ENCODE results near the gene MTX1.

Gene MTX1

DNA sequence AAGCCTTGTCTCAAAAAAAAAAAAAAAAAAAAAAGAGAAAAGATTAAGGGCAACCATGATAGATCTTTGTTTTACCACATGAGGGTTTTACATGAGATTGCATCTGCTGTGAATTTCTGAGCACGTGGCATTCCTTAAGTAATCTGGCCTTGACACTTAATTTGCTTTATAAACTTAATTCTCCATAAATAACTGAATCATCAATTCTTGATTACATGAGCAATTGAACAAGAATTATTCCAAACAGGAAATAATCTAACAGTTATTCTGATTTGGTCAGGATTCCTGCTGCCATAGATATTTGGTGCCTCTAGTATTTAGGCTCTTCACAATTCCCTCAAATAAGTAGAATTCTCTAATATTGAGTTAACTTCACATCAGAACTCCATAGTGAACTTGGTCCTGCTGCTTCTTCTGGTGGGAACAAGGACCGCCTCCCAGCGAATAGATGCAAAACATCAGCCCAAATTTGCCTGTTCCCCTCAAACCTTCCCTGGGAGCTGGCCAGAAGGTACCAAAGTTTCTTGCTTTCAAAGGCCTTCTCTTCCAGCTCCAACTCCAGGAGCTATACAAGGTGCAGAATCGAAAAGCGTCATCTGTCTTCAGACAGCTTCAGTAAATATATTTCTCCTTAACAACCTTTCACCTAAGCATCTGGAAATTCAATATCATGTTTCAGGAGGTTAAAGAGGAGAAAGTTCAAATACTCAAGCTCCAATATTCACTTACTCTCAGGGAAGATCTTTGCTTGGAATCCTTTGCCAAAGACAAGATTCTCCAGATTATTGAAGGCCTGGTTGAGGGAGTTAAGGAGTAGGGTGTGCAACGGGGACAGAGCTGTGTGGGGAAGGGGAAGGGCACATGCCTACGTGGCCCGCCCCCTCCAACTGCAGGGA lies 36.4 kb upstream of the MTX1 start:
- H3K4me3 ChIP-seq (ENCODE audit: low read depth, low read length) = peak overlapping the region; percentile 97
- DNase-seq (ENCODE audit: low read depth) = no peak
- TF ChIP-seq, protein P1, sequence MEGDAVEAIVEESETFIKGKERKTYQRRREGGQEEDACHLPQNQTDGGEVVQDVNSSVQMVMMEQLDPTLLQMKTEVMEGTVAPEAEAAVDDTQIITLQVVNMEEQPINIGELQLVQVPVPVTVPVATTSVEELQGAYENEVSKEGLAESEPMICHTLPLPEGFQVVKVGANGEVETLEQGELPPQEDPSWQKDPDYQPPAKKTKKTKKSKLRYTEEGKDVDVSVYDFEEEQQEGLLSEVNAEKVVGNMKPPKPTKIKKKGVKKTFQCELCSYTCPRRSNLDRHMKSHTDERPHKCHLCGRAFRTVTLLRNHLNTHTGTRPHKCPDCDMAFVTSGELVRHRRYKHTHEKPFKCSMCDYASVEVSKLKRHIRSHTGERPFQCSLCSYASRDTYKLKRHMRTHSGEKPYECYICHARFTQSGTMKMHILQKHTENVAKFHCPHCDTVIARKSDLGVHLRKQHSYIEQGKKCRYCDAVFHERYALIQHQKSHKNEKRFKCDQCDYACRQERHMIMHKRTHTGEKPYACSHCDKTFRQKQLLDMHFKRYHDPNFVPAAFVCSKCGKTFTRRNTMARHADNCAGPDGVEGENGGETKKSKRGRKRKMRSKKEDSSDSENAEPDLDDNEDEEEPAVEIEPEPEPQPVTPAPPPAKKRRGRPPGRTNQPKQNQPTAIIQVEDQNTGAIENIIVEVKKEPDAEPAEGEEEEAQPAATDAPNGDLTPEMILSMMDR (conservative IDR thresholded peaks at IDR 0.05; ENCODE audit: low read depth, low read length) = no peak

DNA sequence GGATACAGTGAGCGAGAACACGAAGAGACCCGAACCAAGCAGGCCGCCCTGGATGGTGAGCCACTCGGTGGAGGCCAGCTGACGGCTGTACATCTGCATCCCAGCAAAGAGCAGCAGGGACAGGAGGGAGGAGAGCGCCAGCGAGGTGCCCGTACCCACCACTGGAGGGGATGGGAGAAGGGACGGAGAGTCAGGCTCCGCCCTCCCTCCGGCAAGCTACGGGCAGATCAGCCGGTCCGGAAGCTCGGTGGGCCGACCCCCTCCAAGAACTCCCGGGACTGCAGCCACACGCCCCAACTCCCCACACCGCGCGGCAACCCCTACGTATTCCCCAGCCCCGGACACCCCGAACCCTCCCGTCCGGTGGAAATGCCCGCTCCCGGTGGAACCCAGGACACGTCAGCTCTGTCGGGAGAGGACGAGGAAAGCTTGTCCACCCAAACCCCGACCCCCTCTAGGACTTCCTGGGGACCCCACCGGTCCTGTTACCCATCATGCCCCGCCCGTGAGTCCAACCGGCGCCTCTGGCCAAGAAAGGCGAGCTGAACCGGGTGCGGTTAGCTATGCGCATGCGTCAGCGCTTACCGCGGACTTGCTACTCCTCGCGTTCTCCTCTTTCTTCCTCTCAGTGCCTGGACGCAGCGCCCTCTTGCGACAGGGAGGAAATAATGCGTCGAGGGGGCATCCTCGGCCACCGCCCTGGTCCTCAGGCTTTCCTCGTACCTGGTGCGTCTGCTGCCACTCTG lies 35.6 kb upstream of the MTX1 start, which contains the start of gene KRTCAP2:
KRTCAP2 (minus strand) TSS at position 573 of the 746 bp plus-strand sequence; CDS start at position 493, 80 bp downstream.
- DNase-seq (ENCODE audit: low read depth) = peak; percentile 98
- H3K4me3 ChIP-seq (ENCODE audit: low read depth, low read length) = peak within 1 kb of the TSS; percentile 97
- TF ChIP-seq, protein P1 (conservative IDR thresholded peaks at IDR 0.05; ENCODE audit: low read depth, low read length) = peak; percentile 96

DNA sequence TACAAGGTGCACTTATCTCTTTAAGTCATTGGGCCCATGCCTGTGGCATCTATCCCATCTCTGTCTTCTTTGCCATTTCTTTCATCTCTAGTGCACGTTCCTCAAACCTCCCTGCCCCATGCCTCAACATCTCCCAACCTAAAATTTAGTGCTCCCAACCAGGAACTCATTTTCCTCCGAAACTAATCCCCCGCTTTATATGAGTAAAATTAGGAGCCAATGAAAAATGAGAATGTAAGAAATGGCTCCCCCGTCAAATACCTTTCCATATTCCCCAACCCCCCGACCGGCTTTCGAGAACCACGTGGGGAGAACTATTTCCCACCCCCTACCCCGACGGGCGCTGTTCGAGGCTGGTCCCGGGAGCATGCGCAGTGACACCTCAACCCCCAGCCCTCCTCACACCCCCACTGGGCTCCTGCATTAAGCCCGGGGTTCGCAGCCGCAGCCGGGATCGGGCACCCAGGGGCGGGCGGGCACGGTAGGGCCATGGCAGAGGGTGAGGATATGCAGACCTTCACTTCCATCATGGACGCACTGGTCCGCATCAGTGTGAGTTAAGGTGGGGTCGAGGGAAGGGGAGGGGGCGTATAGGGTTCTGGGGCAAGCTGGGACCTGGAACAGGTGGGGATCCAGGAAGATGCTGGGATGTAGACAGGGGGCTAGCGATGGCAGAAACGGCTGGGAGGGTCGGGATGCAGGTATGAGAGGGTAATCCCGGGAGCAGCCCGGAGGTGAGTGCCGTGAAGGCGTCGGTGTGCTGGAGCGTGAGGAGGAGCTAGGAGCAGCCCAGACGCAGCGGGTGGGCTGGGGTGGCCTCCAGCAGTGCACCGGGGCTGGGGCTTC lies 34.8 kb upstream of the MTX1 start, which contains the start of gene TRIM46:
TRIM46 (plus strand) TSS at position 372 of the 846 bp plus-strand sequence; CDS start at position 490, 118 bp downstream.
- peak within 1 kb of the TSS; percentile 97 for H3K4me3 ChIP-seq (ENCODE audit: low read depth, low read length)
- TF ChIP-seq, protein P1 (conservative IDR thresholded peaks at IDR 0.05; ENCODE audit: low read depth, low read length) = no peak
- peak; percentile 59 for DNase-seq (ENCODE audit: low read depth)

DNA sequence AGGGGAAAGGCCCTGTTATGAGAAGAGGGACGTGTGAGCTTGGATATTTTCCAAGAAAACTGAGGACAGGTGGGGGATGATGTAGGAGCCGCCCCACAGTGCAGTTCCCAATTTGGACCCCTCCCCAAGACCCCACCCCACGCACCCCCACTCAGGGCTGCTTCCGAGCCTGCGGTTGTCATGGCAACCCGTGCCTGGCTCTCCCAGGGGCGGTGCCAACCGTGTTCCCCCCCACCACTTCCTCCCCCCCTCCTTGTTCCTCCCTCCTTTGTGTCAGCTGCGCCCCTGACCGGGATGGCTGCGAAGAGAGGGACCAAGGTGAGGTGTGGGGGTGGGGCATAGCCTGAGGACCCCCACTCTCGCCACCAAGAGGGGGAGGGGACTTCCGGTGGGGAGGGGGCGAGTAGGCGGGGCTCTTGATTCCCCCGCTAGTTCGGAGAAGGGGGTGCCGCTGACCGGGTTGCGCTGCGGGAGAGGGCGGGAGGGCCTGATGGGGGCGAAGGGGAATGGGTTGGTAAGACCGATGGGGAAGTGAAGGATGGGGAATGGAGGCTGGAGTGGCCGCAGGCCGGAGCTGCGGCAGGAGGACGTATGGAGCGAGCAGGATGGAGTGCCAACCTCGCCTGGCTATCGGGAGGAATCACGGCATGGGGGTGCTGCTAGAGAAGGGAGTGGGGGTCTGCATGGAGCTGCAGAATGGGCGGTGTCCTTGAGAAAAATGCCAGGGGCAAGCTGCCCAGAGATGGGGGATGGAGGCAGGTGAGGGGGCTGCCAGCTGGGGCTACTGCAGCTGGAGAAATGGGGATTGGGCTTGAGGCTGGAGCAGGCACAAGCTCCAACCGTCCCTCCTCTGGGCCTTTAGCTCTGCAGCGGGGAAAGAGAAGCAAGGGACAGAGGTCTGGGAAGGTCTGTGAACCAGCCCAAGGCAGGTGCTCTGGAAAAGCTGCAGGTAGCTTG lies 33.9 kb upstream of the MTX1 start:
- peak; percentile 37 for DNase-seq (ENCODE audit: low read depth)
- TF ChIP-seq, protein P1 (conservative IDR thresholded peaks at IDR 0.05; ENCODE audit: low read depth, low read length) = no peak
- peak overlapping the region; percentile 97 for H3K4me3 ChIP-seq (ENCODE audit: low read depth, low read length)

DNA sequence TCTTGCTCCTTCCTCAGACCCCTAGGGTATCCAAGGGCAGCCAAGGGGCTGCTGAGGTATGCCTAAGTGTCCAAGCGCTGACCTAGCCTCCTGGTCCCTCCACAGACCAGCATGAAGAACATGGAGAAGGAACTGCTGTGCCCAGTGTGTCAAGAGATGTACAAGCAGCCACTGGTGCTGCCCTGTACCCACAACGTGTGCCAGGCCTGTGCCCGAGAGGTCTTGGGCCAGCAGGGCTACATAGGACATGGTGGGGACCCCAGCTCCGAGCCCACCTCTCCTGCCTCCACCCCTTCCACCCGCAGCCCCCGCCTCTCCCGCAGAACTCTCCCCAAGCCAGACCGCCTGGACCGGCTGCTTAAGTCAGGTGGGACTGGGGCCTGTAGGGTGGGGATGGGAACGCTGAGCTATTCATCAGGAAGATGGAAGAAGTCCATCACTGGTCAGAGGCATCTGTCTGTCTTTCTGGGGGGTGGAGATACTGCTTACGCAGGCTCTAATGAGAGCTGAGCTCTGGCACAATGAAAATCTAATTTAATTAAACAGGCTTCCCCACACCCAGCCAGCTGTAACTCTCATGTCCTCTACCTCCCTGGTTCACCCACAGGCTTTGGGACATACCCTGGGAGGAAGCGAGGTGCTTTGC lies 33.1 kb upstream of the MTX1 start:
- TF ChIP-seq, protein P1 (conservative IDR thresholded peaks at IDR 0.05; ENCODE audit: low read depth, low read length) = no peak
- H3K4me3 ChIP-seq (ENCODE audit: low read depth, low read length) = peak overlapping the region; percentile 97
- DNase-seq (ENCODE audit: low read depth) = no peak
